Left forelimb (tissue), 1 donor: Measurements from ENCODE around the gene AOPEP.
"Not testable (repeated sequence)": the region's sequence is repeated elsewhere in the genome, so short reads cannot be mapped to it uniquely, and the experiment has no call there.

ENCODE experiments used
- DNase-seq: peaks from one replicate; pipeline ENCODE4 v3.0.0-alpha.2; 2018; ENCODE audit warnings: low spot score

Gene AOPEP

DNA sequence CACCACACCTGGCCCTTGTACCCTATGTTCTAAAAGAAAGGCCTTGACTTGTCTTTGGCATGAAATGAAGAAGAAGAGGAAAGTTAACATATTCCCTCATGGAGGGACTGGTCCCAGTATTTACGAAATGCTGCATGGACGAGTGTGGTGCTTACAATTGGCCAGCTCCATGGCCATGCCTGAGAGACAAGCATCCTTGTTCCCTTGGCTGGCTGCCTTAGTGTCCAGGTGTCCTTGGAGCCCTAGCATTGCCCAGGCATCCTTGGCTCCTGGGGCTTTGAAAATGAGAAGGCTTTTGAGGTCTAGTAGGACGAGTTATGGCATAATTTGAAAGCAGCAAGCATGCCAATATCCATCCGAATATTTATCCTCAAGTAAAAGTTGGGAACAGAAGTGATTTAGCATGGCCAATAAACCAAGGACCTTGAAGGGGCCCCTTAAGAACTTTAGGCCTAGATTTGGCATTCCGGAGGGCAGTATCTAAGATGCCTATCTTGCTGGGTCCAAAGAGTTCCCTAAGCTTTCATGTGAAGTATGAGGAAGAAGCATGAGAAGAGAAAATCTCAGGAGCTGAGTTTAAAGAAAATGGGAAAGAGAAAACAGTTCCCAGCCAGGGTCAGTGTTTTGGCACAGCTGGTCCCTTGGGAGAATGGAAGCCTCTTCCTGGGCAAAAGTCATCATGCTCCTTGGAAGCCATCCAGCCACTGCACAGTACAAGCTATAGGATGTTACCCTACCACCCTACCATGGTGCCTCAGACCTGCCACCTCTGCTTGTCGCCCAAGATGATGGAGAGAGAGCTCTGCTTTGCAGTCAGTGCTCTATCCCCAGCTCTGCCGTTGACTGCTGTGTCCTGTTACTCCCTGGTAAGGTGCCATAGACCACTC lies 91.0 kb downstream of the AOPEP start:
- no peak for DNase-seq

DNA sequence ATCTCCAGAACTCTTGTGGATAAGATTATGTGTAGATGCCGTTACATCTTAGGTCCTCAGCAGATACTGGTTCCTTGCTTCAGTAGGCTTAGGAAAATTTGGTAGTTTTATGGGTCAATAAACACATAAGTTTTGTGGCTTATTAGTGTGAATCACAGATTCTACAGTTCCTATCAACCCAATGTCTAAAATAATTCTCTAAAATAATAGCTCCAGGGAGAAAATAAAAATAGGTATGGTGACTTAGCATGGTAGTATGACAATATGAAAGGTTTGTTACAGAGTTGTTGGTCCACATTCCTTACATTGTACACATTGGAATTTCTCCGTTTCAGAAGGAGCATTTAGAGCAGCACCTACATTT lies 91.7 kb downstream of the AOPEP start:
- no peak for DNase-seq

DNA sequence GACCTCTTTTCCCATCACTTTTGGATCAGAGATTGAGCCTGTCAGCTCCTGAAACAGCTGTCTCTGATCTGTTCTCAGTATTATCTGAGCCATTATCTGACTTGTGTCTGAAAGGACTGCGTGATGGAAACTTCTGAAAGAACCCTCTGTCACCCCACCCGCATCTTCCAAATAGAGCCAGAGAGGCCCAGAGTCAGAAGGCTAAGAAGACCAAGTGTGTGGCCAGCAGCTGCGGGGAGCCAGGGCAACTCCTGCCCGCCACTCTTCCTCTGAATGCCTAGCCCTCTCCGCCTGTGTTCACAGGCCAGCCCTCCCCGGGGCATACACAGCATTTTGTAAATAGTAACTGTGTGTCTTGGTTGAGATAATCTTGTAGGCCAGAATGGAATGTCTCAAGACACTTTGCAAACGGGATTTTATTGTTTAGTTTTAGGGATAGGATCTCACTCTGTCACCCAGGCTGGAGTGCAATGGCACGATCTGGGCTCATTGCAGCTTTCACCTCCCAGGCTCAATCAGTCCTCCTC lies 92.7 kb downstream of the AOPEP start:
- DNase-seq = no peak

DNA sequence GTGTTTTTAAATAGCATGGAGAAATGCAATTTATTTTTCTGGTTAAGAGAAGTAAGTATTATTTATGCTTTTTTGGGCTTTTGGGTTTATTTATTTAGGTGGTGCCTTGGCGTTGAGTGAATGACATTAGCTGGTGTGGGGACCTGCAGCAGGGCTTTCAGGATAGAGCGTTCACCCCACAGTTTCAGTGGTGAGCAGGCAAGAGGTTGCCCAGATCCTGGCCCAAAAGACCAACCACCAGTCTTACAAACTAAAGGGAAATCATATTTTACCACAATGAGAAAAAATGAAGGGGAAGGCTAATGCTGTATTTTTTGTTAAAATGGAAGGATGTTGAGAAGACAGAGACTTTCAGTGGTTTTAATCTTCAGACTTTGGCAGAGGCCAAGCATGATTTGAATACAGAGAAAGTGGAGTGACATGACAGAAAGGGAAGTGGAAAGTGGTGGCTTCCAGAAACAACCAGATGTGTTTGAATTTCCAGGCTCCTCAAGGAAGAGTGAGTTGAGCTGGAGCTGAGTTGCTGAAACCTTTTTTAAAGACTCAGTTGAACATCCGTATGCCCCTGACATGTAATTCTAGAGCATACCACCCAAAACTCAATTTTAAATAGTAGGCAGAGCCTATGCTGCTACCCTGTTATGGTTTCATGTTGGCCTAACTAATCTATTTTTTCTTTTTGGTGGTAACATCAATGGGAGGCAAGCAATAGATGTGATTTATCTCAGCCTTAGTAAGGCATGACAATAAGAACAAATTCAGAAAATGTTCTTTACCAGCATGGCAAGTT lies 94.8 kb downstream of the AOPEP start:
- DNase-seq = no peak

DNA sequence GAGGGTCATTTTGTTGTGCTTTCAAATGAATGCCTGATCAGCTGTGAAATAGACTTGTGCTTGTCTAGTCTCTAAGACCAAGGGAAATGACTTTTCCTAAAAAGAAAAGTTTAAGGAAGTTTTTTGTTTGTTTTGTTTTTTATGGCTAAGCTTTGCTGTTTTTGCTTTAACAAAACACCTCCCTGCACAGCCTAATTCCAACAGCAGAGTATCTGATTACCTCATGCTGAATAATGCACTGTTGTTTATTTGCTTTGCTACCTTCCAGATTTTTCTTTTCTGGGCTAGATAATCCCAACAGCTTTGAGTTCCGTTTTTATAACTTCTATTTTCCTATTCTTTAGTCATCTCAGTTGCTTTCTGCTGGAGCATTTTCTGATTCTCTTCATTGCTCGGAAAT lies 95.8 kb downstream of the AOPEP start:
- DNase-seq = no peak

DNA sequence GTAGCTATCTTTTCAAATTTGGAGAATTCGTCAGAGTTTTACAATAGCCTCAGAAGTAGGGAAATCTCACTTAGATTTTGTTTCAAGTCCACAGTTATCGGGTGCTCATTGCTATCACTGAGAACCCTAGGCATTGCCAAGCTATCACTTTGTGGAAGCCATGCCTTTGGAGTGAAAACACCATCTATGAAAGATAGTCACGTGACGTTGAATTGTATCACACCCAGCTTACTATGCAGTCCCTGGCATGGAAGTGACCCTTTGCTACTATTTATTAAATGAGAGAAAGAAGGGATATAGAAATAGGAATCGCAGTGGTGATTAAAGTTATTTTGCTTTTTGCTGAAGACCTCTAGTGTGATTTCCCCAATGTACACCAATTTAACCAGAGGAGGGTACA lies 97.2 kb downstream of the AOPEP start:
- DNase-seq = no peak

DNA sequence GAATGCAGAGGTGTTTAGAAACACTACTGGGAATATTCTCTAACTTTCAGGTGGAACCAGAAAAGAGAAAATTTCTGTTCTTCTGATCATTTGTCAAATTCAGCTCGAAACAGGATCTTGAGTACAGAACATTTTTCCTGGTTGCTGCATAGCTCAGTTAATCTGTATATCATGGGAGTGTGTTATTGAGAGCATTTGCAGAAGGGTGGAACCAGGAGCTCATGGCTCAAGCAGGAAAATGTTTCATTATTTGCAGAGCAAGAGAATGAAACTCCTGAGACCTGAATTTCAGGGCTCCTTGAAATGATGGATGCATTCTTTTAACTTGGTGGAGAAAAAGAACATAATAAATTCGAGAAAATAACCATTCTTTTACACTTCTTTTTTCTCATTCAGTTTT lies 97.9 kb downstream of the AOPEP start:
- no peak for DNase-seq

DNA sequence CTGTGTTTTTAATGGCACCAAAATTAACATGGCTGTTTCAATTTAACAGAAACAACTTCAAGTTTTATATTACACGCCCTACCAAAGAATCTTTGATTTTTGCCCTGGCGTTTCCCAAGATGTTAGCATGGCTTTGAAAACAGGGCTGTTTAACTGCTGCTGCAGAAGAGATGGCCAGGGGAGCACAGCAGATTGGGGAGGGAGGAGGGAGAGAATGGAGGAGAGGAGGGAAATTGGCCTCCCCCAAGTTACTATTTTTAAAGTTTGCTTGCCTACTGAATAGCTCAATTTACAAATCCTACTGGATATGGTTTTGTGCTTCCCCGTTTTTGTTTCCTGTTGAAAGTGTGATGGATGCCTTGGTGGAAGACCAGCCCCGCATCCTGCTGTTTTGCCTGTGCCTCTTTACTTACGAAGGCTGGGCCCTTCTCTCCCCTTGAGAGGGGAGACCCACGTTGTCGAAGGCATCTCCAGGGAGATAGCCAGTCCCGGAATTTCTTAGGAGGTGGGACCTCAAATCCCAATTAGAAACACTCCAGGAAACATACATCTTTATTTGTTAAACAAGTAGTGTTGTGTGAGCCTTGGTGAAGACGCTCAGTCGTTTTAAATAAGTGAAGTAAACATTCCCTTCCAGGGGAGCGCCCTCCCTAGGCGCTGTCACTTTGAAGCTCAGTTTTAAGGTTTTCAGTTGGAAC lies 98.6 kb downstream of the AOPEP start:
- DNase-seq = no peak

DNA sequence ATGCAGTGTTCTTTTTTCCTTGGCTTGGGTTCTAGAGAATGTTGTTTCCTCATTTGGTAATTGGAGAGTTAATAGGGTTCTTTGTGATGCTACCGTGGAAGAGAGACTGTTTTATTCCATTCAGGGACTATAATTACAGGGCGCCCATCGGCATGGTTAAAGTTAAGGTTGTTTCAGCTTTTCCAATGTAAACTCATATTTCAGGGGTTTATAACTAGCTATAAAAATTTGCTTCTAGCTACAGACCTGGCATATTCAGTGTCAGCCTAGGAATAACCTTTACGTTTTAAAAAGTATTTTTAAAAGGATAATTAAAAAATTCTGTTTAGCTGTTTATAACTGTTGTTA lies 99.1 kb downstream of the AOPEP start:
- DNase-seq = no peak

DNA sequence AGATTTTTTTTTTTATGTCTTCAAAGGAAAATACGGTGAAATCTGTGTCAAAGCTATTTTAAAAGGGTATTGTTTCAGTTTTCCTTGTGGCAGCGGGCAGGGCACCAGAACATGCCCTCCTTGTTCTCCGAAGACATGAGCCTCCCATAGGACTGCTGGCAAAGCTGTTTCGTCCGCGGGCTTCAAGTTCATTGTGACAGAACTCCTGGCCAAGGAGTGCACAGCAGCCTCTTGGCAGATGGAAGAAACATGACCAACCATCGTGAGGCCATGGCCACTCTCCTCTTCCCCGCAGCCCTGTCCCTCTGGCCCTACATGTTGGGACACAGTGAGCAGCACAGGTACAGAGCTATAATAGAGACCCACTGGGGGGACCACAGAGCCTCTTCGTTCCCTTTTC lies 99.5 kb downstream of the AOPEP start:
- no peak for DNase-seq

DNA sequence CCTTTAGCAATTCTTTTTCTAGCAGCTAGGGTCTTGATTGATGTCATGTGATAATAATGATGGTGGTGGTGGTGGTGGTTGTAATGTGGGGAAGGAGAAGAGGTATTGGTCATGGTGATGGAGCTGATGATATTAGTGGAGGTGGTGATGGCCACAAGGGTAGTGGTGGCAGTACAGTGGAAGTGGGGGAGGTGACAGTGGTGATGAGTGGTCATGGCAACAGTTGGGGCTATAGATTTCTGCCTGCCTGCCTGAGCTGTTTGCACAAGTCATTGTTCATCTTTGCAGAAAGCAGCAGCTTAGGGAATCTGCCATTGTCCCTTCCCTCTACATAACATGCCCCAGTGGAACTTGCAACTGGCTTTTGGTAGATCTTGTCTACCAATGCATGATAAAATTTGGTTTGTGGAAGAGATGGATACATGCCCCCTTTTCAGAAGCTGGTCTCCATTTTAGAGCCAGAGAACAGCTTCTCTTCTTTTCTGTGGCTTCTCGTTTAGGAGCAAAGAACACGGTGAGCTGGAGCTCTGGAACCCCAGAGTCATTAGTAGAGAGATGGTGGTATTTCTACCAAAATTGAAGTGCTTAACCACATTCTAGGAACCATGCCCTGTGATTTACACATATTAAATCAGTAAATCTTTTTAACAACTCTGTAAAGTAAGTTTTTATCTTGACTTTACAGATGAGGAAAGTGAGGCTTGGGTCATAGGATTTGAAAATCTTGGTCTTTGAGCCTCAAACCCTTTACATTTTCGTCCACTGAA lies 100.3 kb downstream of the AOPEP start:
- no peak for DNase-seq

DNA sequence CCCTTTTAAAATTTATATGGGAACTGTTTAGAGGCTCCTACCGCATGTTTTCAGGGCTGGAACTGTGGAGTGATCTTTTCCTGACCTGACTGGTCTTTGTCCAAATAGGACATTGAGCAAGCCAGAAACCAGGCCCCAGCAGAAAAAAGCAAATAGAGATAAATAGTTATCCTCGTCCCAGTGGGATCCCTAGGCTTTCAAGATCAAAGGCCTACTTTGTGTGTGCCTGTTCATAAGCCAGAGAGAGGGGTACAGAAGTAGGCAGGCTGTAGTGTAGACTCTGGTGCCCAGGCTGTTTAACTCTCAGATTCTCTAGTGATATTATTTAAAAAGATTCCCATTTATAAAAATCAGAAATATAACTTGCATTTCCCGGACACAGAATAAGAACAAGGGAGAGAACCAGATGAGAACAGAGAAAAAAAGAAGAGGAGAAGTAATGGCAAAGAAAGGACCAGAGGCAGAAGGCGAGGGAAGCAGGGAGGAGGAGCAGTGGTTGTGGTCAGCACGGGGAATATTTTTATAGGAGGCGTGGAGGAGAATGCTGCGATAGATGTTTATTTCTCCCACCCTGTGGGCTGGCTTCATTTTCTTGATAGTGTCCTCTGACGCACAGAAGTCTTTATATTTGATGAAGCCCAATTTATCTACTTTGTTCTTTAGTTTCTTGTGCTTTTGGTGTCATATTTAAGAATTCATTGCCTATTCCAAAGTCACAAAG lies 101.2 kb downstream of the AOPEP start:
- no peak for DNase-seq

DNA sequence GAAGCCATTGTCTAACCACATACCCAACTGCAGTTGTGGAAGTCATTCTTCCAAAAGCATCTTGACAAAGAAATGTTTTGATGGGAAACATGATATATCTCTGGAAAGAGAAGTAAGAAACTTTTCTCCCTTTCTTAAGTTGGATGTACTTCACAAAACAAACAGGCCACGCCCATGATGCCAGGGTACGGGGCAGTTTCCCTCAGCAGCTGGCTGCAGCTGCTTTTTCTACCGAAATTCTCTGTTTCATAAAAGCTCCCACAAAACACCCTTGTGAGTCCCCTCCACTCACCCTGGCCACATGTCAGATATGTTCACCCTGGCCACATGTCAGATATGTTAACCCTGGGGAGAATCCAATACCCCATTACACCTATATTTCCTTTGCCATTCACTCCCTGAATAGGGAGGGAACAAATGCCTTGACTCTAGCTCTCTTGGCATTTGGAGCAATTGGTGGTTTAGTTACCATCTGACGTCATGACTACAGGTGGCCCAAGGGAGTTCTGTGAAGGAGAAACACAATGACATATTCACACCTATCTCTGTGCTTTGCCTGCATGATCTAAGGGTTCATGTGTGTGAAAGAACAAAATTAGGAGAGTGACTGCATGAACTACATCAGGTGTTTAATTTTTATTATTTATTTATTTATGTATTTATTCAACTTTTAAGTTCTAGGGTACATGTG lies 103.0 kb downstream of the AOPEP start:
- DNase-seq = no peak

DNA sequence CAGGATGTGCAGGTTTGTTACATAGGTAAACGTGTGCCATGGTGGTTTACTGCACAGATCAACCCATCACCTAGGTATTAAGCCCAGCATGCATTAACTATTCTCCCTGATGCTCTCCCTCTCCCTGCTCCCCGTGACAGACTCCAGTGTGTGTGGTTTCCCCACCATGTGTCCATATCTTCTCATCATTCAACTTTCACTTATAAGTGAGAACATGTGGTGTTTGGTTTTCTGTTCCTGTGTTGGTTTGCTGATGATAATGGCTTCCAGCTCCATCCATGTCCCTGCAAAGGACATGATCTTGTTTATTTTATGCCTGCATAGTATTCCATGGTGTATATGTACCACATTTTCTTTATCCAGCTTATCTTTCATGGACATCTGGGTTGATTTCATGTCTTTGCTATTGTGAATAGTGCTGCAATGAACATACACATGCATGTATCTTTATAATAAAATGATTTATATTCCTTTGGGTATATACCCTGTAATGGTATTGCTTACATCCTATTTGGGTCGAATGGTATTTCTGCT lies 103.6 kb downstream of the AOPEP start:
- not testable (repeated sequence) for DNase-seq

DNA sequence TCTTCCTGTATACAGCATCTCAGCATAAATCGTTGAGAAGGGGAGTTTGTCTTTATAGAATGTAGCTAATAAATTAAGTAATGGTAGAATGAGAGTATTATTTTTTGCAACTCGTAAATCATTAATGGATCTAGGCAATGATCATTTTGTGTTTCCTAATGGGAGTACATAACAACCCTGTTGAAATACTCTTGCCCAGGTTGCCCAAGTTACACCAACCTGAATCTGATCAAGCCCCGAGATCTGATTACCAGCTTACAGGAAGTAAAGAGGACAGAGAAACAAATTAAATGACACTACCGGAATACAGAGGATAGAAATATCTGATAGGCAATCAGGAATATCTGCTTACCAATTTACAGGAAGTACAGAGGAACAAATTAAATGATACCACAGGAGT lies 107.3 kb downstream of the AOPEP start:
- DNase-seq = no peak

DNA sequence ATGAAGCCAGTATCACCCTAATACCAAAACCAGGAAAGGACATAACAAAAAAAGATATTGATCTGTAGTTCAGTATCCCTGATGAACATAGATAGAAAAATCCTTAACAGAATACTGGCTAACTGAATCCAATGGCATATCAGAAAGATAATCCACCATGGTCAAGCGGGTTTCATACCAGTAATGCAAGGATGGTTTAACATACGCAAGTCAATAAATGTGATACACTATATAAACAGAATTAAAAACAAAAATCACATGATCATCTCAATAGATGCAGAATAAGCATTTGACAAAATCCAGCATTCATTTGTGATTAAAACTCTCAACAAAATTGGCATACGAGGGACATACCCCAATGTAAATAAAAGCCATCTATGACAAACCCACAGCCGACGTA lies 110.9 kb downstream of the AOPEP start:
- DNase-seq = no peak

DNA sequence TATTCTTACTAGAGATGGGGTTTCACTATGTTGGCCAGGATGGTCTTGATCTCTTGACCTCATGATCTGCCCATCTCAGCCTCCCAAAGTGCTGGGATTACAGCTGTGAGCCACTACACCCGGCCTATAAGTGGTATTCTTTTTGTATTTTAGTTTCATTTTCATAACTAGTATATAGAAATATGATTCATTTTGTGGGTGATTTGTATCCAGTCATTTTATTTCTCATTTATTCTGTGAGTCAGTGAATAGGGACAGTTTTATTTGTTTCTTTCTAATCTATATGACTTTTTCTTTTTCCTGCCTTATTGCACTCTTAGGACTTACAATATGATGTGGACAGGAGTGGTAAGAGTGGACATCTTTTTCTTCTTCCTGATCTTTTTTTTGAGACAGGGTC lies 112.9 kb downstream of the AOPEP start:
- no peak for DNase-seq

DNA sequence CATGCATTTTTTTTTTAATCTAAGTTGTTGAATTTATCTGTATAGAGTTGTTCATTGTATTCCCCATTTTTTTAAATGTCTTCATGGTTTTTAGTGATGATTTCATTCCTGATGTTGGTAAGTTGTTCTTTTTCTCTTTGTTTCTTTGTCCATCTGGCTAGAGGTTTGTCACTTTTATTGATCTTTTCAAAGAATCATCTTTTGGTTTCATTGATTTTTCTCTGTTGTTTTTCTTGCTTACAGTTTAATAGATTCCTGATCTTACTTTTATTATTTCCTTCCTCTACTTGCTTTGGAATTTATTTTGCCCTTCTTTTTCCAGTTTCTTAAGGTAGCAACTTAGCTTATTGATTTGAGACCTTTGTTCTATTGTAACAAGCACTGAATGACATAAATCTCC lies 114.2 kb downstream of the AOPEP start:
- DNase-seq = no peak

DNA sequence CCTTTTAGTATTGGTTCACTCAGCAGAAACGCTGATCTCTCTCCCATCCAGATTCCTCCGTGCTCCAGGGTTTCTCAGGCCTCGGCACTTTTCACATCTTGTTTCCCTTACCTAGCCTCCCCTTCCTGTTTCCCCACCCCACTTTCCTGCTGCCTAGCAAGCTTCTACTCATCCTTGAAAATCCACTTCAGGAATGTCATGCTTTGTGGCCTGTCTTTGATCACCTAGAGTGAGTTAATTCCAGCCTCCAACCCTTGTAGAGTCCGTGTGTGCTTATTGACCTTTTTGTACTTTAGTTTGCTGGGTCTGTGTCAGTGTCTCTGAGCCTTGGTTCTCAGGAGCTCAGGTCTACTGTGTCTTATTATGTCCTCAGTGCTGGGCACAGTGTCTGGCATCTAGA lies 116.6 kb downstream of the AOPEP start:
- DNase-seq = no peak

DNA sequence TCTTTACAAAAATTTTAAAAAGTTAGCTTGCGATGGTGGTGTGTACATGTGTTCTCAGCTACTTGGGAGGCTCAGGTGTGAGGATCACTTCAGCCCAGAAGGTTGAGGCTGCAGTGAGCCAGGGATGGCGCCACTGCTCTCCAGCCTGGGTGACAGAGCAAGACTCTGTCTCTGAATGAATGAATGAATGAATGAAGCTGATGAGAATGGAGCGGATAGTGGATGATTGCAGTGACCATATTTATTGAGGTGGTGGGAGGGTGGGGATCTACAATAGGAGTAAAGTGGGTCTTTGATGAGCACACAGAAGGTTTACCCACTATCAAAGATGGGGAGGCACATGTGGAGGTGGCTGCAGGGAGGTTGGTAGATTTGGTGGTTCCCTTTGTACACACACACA lies 120.2 kb downstream of the AOPEP start:
- no peak for DNase-seq
